HUDEP-2 (cell line): Measurements from ENCODE around the gene LSAMP.

Experiments
- DNase-seq, 76 experiments: peaks; one replicate each; lab custom pipeline; 2025; ENCODE audit not compliant: unreplicated experiment in 76 of 76; lab: John Stamatoyannopoulos, UW

Gene LSAMP

DNA sequence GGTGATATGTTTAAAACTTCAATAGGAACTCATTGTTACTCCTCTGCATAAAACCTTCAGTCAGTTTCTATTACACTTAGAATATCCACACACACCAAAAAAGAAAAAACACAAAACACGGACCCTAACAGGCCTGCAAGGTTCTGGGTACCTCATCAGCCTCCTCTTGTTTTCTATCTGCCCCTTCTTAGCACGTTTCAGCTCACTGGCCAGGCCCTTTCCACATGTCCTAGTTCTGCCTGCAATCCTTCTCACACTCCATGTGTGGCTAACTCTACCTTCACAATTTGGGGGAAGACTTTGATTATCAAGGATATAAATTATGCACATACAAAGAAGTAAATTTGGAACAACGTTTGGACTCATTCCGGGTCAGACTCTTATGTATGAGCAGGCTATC, 376.3 kb downstream of the LSAMP start:
- no peak for DNase-seq

DNA sequence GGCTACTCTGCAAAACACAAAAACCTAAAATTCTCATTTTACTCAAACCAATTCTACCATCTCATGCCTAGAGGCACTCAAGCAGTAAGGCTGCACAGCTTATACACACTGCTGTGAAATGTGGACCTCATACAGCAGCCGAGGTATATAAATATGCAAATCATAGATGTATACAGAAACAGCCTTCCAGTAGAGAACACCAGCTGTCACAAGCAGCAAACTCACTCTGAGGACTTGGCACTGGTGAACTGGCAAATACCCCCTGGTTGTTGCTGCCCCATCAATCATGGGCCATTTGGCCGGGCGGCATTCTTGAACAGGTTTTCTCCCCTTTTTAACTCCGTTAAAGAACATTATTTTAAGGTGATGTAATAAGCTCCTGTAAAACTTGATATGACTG, 378.0 kb downstream of the LSAMP start:
- no peak for DNase-seq

- no peak for DNase-seq
Observed at GRCh38 chr3:116065501-116065900, 379.8 kb downstream of the LSAMP start.

- DNase-seq = no peak
Observed at GRCh38 chr3:116064646-116065045, 380.6 kb downstream of the LSAMP start.

- DNase-seq = no peak
Observed at GRCh38 chr3:116059421-116060096, 385.7 kb downstream of the LSAMP start.

GRCh38 chr3:116058844-116059243, 386.4 kb downstream of the LSAMP start:
- no peak for DNase-seq

DNA sequence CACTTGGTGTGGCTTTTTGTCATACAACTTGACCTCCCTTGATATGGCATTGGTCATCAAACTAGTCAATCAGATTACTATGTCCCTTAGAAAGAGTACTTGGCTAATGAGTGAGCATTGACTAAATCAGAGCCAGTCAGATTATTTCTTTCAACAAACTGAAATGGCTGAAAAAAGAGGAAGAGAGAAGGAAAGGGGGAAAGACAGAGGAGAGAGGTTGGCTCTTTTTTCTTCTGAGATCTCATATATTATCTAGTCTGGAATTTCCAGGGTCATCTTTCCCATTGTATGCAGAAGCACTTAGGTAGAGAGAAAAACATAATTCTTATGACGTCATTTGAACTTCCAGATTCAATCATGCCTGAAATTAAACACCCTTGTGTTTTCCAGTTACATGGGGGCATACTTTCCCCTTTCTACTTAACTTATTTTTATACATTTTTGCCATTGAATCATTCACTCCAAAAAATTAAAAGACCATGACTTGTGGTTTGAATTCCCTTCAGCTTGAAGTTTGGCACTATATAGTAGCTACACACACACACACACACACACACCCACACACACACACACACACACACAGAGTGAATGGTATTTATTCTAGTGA, 387.8 kb downstream of the LSAMP start:
- no peak for DNase-seq

DNA sequence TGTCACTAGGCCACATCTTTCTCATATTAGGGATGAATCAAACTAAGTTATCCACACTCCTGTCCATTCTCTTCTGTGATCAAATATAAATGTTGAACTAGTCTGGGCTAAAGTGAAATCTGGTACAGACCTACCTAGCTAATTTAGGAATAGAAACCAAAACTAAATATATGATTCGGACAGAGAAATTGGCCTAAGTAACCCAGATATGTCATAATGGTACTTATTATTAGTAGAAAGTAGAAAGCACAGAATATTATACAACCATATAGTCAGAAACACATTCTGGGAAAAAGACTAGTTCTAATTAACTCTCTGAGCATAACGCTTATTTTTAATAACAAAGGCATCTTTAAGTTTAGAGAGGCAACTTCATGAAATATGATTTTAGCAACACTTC, 389.0 kb downstream of the LSAMP start:
- DNase-seq = no peak

DNA sequence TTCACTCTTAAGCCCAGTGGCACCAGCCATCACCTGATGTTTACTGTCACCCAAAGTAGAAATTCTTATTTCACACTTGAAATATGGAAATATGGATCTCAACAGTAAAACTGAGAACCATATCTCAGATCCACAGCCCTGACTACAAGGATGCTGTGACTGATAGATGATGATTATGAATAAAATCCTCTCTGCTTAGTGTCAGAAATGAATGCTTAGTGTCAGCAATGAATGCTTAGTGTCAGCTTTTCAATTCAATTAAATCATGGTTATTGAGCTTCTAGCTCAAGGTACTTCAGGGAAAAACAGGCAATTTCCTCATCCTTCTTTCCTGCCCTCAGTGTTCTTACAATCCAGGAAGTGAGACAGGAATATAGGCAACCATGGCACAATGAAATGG, 392.3 kb downstream of the LSAMP start:
- DNase-seq = no peak

- no peak for DNase-seq
Observed at GRCh38 chr3:116052602-116053001, 392.7 kb downstream of the LSAMP start.

DNA sequence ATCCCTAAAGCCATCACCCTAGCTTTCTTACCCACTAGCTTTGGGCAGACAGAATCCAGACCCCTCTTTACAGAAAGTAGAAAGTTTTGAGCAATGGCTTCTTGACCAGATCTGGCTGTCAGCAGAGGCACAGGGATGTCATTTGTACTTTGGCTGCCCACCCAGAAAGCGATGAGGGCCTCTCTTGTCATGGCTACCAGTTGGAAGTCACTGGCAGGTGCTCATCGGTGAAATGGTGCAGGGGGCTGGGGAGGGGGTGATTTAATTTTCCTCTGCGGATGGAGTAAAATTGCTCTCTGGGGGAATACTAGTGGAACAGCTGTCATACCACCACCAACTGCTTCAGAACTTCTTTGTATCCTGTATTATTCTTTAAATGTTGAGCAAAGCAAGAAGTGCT, 393.7 kb downstream of the LSAMP start:
- no peak for DNase-seq

GRCh38 chr3:116051040-116051439, 394.2 kb downstream of the LSAMP start:
- DNase-seq = no peak

- no peak for DNase-seq
Observed at GRCh38 chr3:116050311-116050915, 394.9 kb downstream of the LSAMP start.

GRCh38 chr3:116048991-116049390, 396.3 kb downstream of the LSAMP start:
- DNase-seq = no peak

DNA sequence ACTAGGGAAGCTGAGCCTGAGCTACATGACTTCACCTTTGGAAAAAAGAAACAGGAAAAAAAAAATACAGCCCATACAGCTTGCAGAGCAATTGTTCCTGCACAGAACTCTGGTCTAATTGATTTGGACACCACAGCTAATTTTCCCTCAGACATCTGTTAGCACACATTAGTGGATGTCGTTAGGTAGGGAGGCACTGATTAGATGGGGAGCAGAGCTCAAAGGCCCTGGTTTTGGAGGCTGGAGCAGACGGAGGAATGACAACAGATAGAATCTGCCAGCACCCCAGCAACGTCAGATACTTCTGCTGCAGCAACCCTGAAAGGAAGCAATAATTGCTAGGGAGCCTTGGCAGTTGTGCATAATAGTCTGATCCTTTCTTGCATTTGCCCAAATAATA, 398.9 kb downstream of the LSAMP start:
- DNase-seq = peak in 1 of 76 experiments; percentile 4

- peak in 22 of 76 experiments; percentile 3 to 76 (median 25) for DNase-seq
Observed at GRCh38 chr3:116045314-116045713, 400.0 kb downstream of the LSAMP start.

DNA sequence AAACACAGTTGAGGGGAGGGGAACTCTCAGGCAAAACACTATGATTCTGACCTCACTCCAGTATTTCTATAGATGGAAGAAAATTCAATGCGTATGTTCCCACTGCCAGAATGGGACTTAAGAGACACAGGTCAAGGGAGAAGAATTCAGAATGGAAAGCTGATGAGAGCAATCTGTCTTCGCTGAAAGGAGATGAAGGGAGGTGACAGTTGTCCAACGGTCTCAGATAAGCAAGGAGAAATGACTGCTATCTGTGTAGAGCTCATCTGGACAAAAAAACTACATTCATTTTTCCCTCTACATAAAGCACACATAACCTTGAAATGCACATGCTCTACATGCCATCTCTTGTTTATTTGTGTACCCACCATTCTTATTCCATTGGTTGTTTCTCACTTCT, 405.1 kb downstream of the LSAMP start:
- peak in 35 of 76 experiments; percentile 2 to 76 (median 38) for DNase-seq

- peak in 74 of 76 experiments; percentile 9 to 89 (median 64) for DNase-seq
Observed at GRCh38 chr3:116039651-116039985, 405.7 kb downstream of the LSAMP start.

- peak in 24 of 76 experiments; percentile 12 to 89 (median 58) for DNase-seq
Observed at GRCh38 chr3:116038968-116039650, 406.2 kb downstream of the LSAMP start.

DNA sequence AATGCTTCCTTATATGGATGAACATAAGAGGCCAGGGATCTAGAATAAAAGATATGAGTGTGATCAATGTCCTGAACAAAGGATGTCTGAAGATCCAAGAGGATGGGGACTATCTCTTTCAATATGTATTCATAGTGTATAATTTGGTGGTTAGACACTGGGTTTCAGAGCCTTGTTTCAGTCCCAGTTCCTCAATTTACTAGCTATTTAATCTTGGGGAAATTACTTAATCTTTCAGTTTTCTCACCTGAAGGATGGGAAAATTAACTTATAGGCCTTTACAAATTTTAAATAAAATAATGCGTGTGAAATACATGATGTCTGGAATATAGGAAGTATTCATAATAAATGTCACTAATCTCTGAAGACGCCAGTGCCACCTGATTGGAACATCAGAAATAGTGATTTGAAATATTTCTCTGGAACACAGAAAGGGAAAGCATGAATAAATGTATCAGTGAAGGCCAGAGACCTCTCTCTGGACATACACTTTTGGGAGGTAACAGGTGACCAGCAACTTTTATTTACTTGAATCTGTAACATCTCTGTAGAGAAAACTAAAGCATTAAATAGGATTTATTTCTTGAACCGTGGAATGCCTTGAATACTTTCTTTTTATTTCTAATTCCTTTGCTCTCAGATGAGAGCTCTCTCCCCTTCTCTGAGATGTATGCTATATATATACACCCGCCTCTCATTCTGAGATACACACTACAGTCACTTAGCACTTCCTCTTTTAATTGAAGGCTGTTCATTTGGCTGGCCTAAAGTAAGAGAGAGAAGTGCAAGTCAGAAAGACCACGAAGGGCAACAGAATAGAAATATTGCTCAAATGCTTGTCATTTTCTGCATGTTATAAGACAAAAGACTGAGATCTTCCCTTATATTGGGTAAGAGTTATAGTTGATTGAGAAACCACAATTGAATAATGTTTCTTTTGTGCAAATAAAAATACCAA, 407.1 kb downstream of the LSAMP start:
- peak in 32 of 76 experiments; percentile 5 to 71 (median 35) for DNase-seq
